Stomach (tissue), 9 donors: ENCODE measurements around the gene OXCT1. TPM values are rescaled to one million over a fixed set of nuclear protein-coding genes. Genes with fewer than 3 reads are reported as not detected.

Experiments
- DNase-seq, 2 donors: peaks; one replicate each; pipeline versions ENCODE4 v3.0.0 to v3.0.0-alpha.2; 2013 to 2019
- H3K27ac ChIP-seq, 5 donors: fragments of 200-600 bp in 4 of 5; sonication (generic) in 4 of 5; one replicate each; pipeline ENCODE4 v1.5.1; 2013 to 2019; ENCODE audit warnings: mild to moderate bottlenecking in 1 of 5, moderate library complexity in 1 of 5
- H3K27me3 ChIP-seq, 3 donors: fragments of 200-600 bp; sonication (generic); one replicate each; pipeline ENCODE4 v1.5.1; 2017 to 2019; ENCODE audit warnings: mixed run types in 1 of 3
- H3K36me3 ChIP-seq, 4 donors: fragments of 200-600 bp; sonication (generic); 1 replicate in 3 of 4; 2 replicates in 1 of 4; pipeline ENCODE4 v1.5.1; 2016 to 2019
- H3K4me1 ChIP-seq, 4 donors: fragments of 200-600 bp; sonication (generic); one replicate each; pipeline ENCODE4 v1.5.1; 2016 to 2019
- H3K4me3 ChIP-seq, 4 donors: fragments of 200-600 bp; sonication (generic) in 3 of 4; one replicate each; pipeline ENCODE4 v1.5.1; 2016 to 2019; ENCODE audit warnings: mild to moderate bottlenecking in 1 of 4
- H3K9me3 ChIP-seq, 4 donors: fragments of 200-600 bp; sonication (generic); one replicate each; pipeline ENCODE4 v1.5.1; 2016 to 2019
- EP300 ChIP-seq: sonication (generic); formaldehyde crosslinking; IDR thresholded peaks from one replicate; pipeline ENCODE4 v1.6.1; 2017; ENCODE audit warnings: antibody characterized with exemption
- POLR2A ChIP-seq, 4 donors: fragments of 450-650 bp; IDR thresholded peaks; one replicate each; pipeline ENCODE4 v1.6.1; 2016; ENCODE audit warnings: antibody characterized with exemption in 4 of 4, control low read depth in 2 of 4, mild to moderate bottlenecking in 1 of 4, moderate library complexity in 1 of 4
- POLR2AphosphoS5 ChIP-seq, 3 donors: sonication (generic); formaldehyde crosslinking; IDR thresholded peaks; one replicate each; pipeline ENCODE4 v1.6.1; 2016; ENCODE audit warnings: antibody characterized with exemption in 3 of 3
- WGBS, 5 donors: extraction: QIAGEN DNeasy Blood & Tissue Kit in 3 of 5; methylation state at CpG; one replicate each; pipeline versions ENCODE4 v1.1.5 to v1.1.7; 2013 to 2018; 5-methylcytosine and 5-hydroxymethylcytosine counted together
- intact Hi-C: fragments of 100-400 bp; cut with DNase I; formaldehyde crosslinking; loops from one replicate; pipeline ENCODE4 v1.15.1; 2023; ENCODE audit warnings: low total_unique reads
- polyA plus RNA-seq, 3 donors: library from polyadenylated mRNA; stranded (reverse); fragments of 200-250 nt; gene quantifications; one replicate each; pipeline ENCODE4 v1.2.3, GENCODE V29; 2013
- total RNA-seq, 5 donors: library from RNA; depleted of rRNA; stranded (reverse); fragments of >200 nt; gene quantifications; one replicate each; pipeline versions ENCODE4 v1.1.0 to v1.2.3, GENCODE V29; 2014 to 2016
- TF ChIP-seq, protein P1 (sequence below), 7 experiments: fragments of 450-650 bp in 4 of 7; fragments of 200-600 bp in 3 of 7; sonication (generic) in 3 of 7; IDR thresholded peaks; one replicate each; pipeline ENCODE4 v1.5.1; 2016 to 2019; ENCODE audit warnings: antibody characterized with exemption in 7 of 7, control low read depth in 2 of 7, mild to moderate bottlenecking in 1 of 7
- donor health status: healthy with polysubstance abuse.
- donor health status: Bipolar disorder and iron deficiency.
- donor health status: healthy.

OXCT1 gene
- total and polyA plus RNA-seq, 8 donors, result 4.1 to 33.3 (median 14.8) TPM

- 43 to 55% (median 53%) methylated on average over 2 of the region's 2 CpGs for WGBS, 5 donors
- intact Hi-C loops, result no loop called here
These were observed 93.8 kb downstream of the OXCT1 start for GRCh38 chr5:41776435-41776834.

DNA sequence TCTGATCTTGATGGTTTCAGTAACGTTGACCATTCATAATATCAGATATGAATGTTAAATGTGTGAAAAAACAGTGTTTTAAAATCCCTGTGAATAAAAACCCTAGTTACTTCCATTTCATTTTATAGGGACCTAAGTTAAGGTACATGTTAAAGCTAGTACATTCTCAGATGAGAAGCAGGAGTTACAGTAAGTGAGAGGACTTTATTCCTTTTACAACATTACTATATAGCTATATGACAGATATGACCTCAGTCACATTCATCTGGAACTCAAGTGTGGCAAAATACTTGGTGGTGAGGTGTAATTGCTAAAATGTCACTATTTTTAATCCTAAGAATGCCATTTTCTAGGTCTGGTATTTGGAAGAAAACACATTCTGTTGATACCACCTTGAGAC, 96.4 kb downstream of the OXCT1 start:
- no peaks in the 10 kb centered on the region for H3K9me3 ChIP-seq
- no peak for TF ChIP-seq POLR2A (IDR thresholded peaks at IDR 0.05)
- TF ChIP-seq POLR2AphosphoS5 (IDR thresholded peaks at IDR 0.05), result no peak
- TF ChIP-seq, protein P1, sequence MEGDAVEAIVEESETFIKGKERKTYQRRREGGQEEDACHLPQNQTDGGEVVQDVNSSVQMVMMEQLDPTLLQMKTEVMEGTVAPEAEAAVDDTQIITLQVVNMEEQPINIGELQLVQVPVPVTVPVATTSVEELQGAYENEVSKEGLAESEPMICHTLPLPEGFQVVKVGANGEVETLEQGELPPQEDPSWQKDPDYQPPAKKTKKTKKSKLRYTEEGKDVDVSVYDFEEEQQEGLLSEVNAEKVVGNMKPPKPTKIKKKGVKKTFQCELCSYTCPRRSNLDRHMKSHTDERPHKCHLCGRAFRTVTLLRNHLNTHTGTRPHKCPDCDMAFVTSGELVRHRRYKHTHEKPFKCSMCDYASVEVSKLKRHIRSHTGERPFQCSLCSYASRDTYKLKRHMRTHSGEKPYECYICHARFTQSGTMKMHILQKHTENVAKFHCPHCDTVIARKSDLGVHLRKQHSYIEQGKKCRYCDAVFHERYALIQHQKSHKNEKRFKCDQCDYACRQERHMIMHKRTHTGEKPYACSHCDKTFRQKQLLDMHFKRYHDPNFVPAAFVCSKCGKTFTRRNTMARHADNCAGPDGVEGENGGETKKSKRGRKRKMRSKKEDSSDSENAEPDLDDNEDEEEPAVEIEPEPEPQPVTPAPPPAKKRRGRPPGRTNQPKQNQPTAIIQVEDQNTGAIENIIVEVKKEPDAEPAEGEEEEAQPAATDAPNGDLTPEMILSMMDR (IDR thresholded peaks at IDR 0.05), result no peak
- intact Hi-C loops, result no loop called here
- H3K4me1 ChIP-seq, result peaks cover 0 to 12% (median 0%) of the 10 kb centered on the region in 4 donors
- WGBS, 5 donors, result 95 to 98% (median 97%) methylated on average over 1 of the region's 1 CpG
- no peak overlapping the region for H3K27ac ChIP-seq
- H3K36me3 ChIP-seq, result no peaks in the 10 kb centered on the region
- no peaks in the 10 kb centered on the region for H3K27me3 ChIP-seq
- DNase-seq, result no peak
- H3K4me3 ChIP-seq, result no peak overlapping the region

More at GRCh38 chr5:41776435-41776834, 93.8 kb downstream of the OXCT1 start:
- Histone ChIP-seq H3K4me3 (no peak overlapping the region), H3K4me1 (peaks cover 0 to 12% (median 0%) of the 10 kb centered on the region in 4 donors), H3K27ac (no peak overlapping the region), H3K27me3 (no peaks in the 10 kb centered on the region), H3K36me3 (peaks cover 0 to 2% (median 0%) of the 10 kb centered on the region in 4 donors), H3K9me3 (no peaks in the 10 kb centered on the region)
- TF ChIP-seq, protein P1 (IDR thresholded peaks at IDR 0.05), result no peak
- no peak for TF ChIP-seq EP300
- no peak for TF ChIP-seq POLR2A (IDR thresholded peaks at IDR 0.05)
- no peak for DNase-seq

DNA sequence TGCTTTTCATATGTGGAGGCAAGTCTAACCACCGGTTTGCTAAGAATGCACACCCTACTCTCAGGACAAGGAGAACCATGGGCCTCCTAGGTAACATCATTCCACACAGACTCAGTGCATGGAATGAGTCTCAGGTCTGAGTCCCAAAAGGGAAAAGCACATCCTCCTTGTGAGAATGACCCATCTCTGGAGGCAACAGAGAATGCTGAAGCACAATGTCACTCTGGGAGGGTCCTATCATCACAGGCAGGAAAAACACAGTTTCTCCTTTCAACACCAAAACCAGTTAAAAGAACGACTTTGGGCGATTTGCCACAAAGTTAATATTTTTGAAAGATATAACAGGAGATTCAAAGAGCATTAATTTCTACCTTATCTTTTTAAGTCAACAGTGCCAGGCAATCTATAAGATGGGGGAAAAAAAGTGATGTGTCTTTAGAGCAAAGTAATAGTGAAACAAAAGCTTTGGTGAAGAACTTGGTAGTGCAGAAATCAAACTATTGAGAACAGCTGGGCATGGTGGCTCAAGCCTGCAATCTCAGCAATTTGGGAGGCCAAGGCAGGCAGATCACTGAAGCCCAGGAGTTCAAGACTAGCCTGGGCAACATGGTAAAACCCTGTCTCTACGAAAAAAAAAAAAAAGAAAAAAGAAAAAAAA, 97.3 kb downstream of the OXCT1 start:
- Histone ChIP-seq H3K27me3 (no peaks in the 10 kb centered on the region), H3K36me3 (no peaks in the 10 kb centered on the region), H3K9me3 (no peaks in the 10 kb centered on the region), H3K4me1 (peaks cover 0 to 12% (median 0%) of the 10 kb centered on the region in 4 donors), H3K4me3 (no peak overlapping the region), H3K27ac (no peak overlapping the region)
- TF ChIP-seq EP300 (no peak), POLR2A (IDR thresholded peaks at IDR 0.05) (no peak), POLR2AphosphoS5 (IDR thresholded peaks at IDR 0.05) (no peak)
- TF ChIP-seq, protein P1 (IDR thresholded peaks at IDR 0.05), result no peak
- intact Hi-C loops, result no loop called here
- DNase-seq, result no peak
- 74 to 84% (median 76%) methylated on average over 4 of the region's 4 CpGs for WGBS, 5 donors

DNA sequence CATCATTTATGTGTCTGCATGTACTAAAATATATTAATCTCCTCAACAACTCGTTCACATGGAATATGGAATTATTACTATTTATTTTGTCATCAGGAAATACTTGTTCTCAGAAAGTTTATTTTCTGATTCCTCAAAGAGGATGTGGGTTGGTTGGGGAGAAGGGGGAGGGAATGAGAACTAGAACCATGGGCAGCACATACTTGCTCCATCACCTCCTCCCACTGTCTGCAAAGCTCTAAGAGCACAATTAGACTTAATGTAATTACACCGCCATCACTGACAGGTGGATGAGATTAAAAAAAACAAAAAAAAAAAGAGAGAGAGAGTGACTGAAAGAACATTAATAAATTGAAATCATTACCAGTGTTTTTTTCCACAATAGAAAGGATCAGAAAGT, 98.2 kb downstream of the OXCT1 start:
- no peaks in the 10 kb centered on the region for H3K36me3 ChIP-seq
- H3K9me3 ChIP-seq, result no peaks in the 10 kb centered on the region
- whole genome bisulfite sequencing, 5 donors, result 75 to 87% (median 85%) methylated on average over 2 of the region's 2 CpGs
- intact Hi-C loops, result no loop called here
- H3K27me3 ChIP-seq, result no peaks in the 10 kb centered on the region
- no peak overlapping the region for H3K4me3 ChIP-seq
- no peak for TF ChIP-seq EP300
- no peak for TF ChIP-seq POLR2AphosphoS5 (IDR thresholded peaks at IDR 0.05)
- TF ChIP-seq, protein P1 (IDR thresholded peaks at IDR 0.05), result no peak
- TF ChIP-seq POLR2A (IDR thresholded peaks at IDR 0.05), result no peak
- no peak overlapping the region for H3K27ac ChIP-seq
- peaks cover 0 to 7% (median 0%) of the 10 kb centered on the region in 4 donors for H3K4me1 ChIP-seq
- no peak for DNase-seq
